ENCODE results near the gene CCL17.

DNA sequence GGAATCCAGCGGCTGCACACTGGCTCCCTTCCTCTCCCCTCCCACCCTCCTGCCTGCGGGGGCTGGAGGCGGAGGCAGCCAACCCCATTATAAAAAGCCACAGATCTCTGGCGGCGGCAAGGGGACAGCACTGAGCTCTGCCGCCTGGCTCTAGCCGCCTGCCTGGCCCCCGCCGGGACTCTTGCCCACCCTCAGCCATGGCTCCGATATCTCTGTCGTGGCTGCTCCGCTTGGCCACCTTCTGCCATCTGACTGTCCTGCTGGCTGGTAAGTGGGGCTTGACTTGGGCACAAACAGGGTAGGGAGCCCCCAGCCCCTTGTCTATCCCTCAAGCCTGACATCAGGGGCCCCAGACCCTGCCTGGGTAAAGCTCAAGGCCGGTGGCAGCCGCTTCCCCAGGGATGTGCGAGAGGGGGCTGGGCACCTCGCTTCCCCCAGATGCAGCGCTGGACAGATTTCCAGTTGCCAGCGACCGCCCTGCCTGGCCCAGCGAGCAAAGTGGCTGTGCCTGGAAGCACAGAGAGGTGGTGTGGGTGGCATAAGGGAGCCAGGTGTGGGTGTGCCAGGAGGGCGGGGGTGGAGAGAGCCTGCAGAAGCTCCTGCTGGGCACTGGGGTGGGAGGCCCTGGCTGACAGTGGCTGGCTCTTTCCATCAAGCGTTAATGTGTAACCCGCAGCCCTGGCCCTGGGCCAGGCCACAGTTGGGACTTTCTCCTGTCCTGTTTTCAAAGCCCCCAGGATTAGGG lies 32.0 kb upstream of the CCL17 start, which contains the start of gene CX3CL1:
- TF ChIP-seq MAZ (IDR thresholded peaks at IDR 0.05; ENCODE audit: borderline replicate concordance, low read depth, low read length) = peak; percentile 78; the same call in 1 of the 2 replicates
- TF ChIP-seq, protein P1, sequence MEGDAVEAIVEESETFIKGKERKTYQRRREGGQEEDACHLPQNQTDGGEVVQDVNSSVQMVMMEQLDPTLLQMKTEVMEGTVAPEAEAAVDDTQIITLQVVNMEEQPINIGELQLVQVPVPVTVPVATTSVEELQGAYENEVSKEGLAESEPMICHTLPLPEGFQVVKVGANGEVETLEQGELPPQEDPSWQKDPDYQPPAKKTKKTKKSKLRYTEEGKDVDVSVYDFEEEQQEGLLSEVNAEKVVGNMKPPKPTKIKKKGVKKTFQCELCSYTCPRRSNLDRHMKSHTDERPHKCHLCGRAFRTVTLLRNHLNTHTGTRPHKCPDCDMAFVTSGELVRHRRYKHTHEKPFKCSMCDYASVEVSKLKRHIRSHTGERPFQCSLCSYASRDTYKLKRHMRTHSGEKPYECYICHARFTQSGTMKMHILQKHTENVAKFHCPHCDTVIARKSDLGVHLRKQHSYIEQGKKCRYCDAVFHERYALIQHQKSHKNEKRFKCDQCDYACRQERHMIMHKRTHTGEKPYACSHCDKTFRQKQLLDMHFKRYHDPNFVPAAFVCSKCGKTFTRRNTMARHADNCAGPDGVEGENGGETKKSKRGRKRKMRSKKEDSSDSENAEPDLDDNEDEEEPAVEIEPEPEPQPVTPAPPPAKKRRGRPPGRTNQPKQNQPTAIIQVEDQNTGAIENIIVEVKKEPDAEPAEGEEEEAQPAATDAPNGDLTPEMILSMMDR (conservative IDR thresholded peaks at IDR 0.05; ENCODE audit: low read depth, low read length) = no peak; the same call in 1 of the 2 replicates
- TF ChIP-seq CHD1 (IDR thresholded peaks at IDR 0.05; ENCODE audit: low read depth, low read length) = no peak
- TF ChIP-seq RCOR1 (IDR thresholded peaks at IDR 0.05; ENCODE audit: insufficient replicate concordance, low read length) = no peak
- no peak for TF ChIP-seq POLR2A (IDR thresholded peaks at IDR 0.05; ENCODE audit: low read depth, low read length)
- TF ChIP-seq RAD21 (IDR thresholded peaks at IDR 0.05; ENCODE audit: low read length) = no peak

Measured in IMR-90 (cell line).